ENCODE results near the gene CACNA2D3.

Gene CACNA2D3

DNA sequence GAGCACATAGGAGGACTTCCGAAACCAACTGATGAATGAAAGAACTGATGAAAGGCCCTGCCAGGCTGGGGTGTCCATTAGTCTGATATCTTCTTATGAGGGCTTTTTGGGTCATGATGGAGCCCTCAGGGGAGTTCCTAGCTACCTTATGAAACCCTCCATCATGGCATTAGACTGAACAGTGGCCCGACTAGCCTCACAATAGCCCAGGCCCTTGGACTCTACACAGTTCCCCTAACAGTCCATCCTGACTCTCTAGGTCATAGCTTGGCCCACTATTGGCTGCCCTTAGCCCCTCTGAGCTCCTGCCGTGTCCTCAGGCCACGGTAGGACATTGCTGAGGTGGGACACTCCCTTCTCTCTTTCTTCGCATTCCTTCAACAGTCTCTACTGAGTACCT lies 365.9 kb downstream of the CACNA2D3 start:
- DNase-seq, result no peak

GRCh38 chr3:54494209-54494608 lies 371.9 kb downstream of the CACNA2D3 start:
- DNase-seq, result no peak

DNA sequence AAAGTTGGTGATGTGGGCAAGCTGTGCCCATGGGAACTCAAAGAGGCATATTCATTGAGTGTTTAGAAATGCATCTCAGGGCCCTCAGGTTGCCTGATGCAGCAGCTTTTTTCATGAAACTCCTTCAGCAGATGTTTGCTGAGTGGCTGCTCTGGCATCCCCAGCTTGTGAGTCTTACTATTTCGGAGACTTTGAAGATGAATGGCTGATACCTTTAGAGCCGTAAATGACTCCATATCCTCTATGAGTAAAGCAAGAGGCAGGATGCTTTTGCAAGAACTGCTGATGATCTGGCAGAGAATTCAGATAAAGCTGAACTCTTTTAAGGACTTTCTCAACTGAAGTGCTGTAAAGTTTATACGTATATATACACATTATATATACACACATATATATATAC lies 384.3 kb downstream of the CACNA2D3 start:
- no peak for DNase-seq

DNA sequence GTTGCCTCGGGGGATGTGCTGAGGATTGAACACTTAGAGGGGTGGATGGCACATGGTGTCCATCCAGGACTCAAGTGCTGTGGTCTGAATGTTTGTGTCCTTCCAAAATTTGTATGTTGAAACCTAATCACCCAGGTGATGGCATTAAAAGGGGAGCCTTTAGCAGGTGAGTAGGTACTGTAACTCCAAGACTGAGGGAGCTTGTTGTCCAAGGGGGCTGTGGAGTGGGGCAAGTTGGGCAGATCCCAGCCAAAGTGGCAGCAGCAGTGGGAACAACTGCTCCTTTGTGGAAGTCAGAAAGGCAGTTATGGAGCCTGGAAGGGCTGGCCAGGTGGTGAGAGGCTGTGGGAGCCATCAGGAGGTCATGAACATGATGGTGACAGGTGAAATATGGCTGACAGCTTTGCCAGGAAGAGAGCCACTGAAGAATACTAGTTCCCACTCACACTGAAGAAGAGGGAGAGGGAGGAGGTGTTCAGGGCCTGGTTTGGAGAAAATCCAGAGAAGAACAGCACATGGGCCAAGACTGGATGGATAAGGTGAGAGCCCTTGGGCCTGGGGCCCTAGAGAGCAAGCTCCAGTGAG lies 385.6 kb downstream of the CACNA2D3 start:
- DNase-seq, result no peak

- no peak for DNase-seq
Observed at GRCh38 chr3:54510506-54510905, 388.2 kb downstream of the CACNA2D3 start.

DNA sequence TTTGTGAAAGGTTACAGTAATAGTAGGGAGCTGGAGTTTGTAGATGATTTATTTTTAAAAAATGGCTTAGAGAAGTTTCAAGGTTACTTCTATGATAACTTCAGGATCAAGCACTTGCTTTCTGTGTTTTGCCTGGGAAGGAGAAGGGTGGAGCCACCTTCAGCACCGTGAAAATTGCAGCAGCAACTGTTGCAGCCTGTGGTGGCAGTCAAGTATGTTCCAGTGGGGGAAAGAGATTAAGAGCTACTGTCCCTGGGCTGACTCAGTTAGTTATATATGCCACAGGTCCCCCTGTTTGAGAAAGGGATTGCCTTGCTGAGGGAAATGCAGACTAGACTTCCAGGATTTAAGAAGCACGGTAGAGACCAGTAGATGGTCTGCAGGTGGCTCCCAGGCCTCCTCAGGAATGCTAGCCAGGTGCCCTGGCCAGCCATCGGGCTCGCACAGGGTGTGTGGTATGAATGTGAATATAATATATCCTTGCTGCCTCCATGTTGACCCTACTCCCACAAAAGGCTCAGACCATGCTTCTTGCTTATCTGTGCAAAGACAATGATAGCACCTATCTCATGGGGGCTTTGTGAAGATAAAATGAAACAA lies 389.5 kb downstream of the CACNA2D3 start:
- no peak for DNase-seq

DNA sequence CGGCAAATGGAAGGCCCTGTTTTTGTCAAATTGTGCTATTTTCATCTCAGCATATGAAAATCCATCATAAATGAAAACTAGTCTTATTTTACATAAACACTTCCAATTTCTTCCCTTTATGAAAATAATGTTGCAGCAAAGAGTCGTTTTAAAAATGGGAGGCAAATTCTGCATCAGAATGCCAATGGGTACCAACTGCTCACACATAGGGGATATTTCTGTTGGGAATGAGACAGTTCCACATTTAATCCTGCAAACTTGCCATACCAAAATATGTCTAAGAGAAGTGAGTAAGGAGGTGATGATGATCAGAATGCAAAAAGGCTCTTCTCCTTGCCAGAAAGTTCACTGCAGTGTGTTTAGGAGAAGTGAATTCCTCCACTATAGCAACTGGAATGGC lies 391.7 kb downstream of the CACNA2D3 start:
- DNase-seq, result no peak

GRCh38 chr3:54514416-54514815 lies 392.1 kb downstream of the CACNA2D3 start:
- no peak for DNase-seq

GRCh38 chr3:54515441-54516213 lies 393.3 kb downstream of the CACNA2D3 start:
- DNase-seq, result no peak

DNA sequence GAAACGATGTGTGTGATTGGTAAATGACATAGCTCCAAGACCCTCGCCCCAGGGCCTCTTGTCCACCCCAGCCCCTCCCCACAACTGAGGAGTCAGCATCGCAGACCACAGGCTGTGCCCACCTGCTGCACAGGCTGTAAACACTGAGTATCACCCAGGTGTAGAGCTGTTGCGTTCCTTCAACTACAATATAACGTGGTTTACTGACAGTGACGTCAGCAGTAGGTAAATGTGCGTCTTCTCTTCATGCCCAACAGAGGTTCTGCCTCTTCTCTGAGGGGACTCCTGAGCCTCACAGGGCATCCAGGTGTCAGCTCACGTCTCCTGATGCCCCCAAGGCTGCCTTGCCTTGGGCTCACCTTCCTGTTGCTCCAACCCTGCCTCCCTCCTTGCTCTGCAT lies 395.1 kb downstream of the CACNA2D3 start:
- DNase-seq, result no peak

DNA sequence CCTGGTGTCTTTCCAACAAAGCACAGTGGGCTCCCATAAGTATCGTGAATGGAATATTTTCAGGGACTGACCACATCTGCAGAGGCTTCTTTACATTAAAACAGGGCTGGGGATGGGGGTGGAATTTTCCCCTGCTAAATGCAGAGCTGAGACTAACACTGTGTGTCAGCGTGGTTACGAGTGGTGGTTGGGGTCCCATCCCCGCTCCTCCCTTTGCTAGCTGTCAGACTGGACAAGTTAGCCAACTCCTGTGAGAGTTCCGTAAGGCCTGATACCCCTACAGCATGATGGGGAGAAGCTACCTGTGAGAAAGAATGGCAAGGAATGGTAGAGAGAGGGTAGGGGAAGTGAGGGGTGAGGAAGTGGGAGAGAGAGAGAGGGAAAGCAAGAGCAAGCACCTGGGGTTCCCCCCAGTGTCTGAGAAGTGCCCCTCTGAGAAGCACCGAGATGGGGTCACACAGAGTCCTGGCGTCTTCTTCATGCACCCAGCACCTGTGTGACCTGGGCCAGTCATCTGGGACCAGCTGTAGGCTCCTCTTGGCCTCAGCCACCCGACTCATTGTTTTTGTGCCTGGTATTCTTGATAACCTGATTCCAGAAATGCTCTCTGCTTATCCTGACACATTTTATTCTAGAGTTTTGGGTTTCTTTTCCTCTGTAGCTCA lies 395.8 kb downstream of the CACNA2D3 start:
- no peak for DNase-seq

GRCh38 chr3:54519493-54519892 lies 397.1 kb downstream of the CACNA2D3 start:
- no peak for DNase-seq

DNA sequence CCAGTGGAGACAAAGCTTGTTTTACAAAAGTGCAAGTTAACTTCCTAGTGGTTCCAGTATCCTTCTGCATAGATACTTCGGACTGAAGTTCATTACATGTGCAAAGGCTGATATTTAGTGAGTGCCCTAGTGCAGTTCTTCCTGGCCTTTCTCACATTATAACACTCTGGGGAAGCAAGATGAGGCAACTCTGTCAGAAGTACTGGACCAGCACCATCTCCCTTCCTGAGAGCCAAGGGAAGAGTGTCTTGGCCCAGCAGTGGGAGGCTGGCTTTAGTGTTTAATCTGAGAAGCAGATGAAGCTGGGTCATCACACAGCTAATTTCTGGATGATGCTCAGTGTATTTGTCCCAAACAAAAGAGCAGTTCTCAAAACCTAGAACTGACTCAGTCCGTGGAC lies 397.7 kb downstream of the CACNA2D3 start:
- DNase-seq, result no peak

GRCh38 chr3:54527521-54527920 lies 405.2 kb downstream of the CACNA2D3 start:
- DNase-seq, result no peak

DNA sequence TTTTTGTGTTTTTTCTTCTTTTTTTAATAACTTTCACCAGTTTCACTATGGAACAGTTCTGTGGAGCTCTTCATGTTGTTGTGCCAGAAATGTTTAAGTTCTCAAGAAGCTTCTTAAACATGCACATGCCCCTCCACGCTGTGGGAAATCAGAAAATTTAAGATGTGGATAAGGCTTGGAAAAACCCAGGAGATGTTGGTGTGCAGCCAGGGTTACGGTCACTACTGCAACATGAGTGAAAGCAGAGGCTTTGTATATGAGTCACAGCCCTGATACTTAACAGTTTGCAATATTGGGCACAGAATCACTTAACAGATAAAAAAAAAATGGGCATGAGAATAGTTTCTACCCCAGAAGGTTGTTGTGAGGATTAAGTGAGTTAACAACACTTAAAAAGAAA lies 405.6 kb downstream of the CACNA2D3 start:
- DNase-seq, result no peak

- no peak for DNase-seq
Observed at GRCh38 chr3:54528668-54529067, 406.3 kb downstream of the CACNA2D3 start.

DNA sequence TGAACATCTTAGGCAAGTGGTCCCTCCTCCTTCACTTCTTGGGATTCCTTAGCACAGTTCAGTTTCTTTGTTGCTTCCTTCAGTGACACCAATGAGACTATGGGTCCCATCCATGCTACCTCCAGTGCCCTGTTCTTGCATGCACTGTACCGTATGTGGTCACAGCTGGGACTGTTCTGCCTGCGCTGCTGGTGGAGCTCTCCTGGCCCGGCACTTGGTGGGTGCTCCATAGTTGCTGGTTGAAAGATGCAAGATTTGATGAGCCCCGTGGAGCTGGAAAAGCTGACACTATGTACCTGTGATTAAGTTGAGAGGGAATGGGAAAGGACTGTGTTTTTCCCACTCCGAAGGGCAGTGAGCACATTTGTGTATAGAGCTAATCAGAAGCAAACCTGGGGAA lies 407.7 kb downstream of the CACNA2D3 start:
- no peak for DNase-seq

GRCh38 chr3:54530944-54531343 lies 408.6 kb downstream of the CACNA2D3 start:
- DNase-seq, result no peak

DNA sequence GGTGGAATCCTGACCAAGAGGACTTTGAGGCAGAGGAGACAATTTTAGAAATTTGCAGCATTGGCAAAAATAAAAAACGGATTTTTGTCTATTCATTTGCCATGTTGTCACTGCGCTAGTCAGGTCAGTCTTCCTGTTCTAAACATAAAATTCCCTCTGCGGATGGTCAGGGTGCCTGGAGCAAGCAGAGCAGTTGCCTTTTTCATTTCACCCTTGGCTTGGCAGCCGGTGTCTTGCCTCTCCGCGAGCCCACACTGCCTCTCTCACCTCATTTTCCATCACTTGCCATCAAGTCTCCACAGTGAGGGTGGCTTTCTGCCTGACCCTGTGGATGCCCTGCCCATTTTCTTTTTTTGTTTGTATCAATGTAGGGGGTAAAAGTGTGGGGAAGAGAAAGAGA lies 409.4 kb downstream of the CACNA2D3 start:
- DNase-seq, result no peak

DNA sequence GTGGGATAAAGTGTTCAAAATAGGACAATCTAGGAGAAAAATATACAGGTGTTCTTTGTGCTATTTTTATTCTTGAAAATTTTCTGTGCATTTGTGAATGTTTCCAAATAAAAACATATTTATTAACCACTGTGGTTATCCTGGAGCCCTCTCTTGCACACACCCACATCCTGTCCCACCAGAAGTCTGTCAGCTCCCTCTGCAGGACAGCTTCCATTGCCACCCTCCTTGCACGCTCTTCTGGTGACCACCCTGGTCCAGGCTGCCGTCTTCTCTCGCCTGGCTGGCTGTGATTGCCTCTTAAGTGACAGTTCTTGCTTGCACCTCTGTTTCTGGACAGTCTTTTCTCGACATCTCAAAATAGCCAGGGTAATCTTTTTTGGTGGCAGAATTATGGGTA lies 411.5 kb downstream of the CACNA2D3 start:
- no peak for DNase-seq

- no peak for DNase-seq
Observed at GRCh38 chr3:54535619-54536018, 413.3 kb downstream of the CACNA2D3 start.

GRCh38 chr3:54536450-54536849 lies 414.1 kb downstream of the CACNA2D3 start:
- DNase-seq, result no peak

DNA sequence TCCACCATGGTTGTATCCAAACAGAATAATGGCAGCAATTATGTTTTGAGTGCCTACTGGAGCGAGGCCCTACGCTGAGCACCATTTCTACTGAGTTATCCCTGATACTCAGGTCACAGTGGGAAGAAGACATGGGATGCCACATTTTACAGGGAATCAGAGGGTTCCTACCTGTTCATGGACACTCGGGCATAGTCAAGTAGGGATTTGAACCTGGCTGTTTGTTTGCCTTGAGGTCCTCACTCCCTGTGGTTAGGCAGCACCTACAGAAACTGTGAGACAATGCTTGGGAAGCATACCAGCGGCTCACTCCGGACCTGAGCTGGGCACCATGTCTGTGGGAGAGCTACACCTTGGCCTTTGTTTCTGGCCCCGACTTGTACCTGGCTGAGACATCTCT lies 415.2 kb downstream of the CACNA2D3 start:
- no peak for DNase-seq

DNA sequence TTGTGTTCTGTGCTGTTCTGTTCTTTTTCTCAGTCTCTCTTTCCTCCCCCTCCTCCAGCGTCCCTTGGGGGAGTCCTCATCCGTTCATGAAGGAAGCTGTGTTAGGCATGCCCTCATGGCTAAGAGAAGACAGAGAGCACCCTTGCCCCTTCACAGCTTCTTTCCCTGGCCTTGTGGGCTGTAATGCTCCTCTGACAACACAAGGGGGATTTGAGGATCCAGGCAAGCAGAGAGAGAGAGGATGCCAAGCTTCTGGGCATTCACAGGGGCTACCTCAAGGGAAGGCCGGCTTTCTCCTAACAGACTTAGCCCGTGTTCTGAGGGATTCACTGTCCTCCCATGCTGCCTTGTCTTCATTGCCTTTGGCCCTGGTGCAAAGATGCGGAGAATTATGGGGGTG lies 416.0 kb downstream of the CACNA2D3 start:
- DNase-seq, result no peak

Measured in DMS 273 treated with DMSO at 0.1 percent for 48 hours (cell line).